Astrocyte (in vitro differentiated cells and primary cell): ENCODE results near the gene KRIT1. TPM values are rescaled to one million over a fixed set of nuclear protein-coding genes. Genes with fewer than 3 reads are reported as not detected.

Experiments
- DNase-seq: peaks from one replicate; pipeline ENCODE4 v3.0.0-alpha.2; 2010; ENCODE audit warnings: low read depth
- FAIRE-seq: peaks from 2 replicates; lab custom pipeline; 2011; peaks lifted over from hg19 to GRCh38; lab: Jason Lieb, UNC
- H2AFZ ChIP-seq: 2 replicates; pipeline ENCODE4 v1.6.0; 2012; ENCODE audit warnings: low read depth, low read length, inconsistent platforms
- H3K27ac ChIP-seq: 2 replicates; pipeline ENCODE4 v1.5.1; 2011; ENCODE audit warnings: low read depth, low read length, inconsistent platforms
- H3K27me3 ChIP-seq: 2 replicates; pipeline ENCODE4 v1.6.0; 2011; ENCODE audit warnings: low read length, inconsistent platforms; ENCODE audit not compliant: insufficient read depth
- H3K36me3 ChIP-seq: 2 replicates; pipeline ENCODE4 v1.5.1; 2011; ENCODE audit warnings: low read length, inconsistent platforms; ENCODE audit not compliant: insufficient read depth
- H3K4me1 ChIP-seq: 2 replicates; pipeline ENCODE4 v1.5.1; 2011; ENCODE audit warnings: low read length, inconsistent platforms; ENCODE audit not compliant: insufficient read depth
- H3K4me2 ChIP-seq: 2 replicates; pipeline ENCODE4 v1.6.0; 2012; ENCODE audit warnings: low read length, inconsistent platforms
- H3K4me3 ChIP-seq: 2 replicates; pipeline ENCODE4 v1.5.1; 2011; ENCODE audit warnings: low read depth, mild to moderate bottlenecking, low read length, inconsistent platforms; ENCODE audit not compliant: insufficient read depth
- H3K79me2 ChIP-seq: 2 replicates; pipeline ENCODE4 v1.6.0; 2012; ENCODE audit warnings: mild to moderate bottlenecking, low read length, inconsistent platforms; ENCODE audit not compliant: insufficient read depth
- H3K9ac ChIP-seq: 2 replicates; pipeline ENCODE4 v1.6.0; 2012; ENCODE audit warnings: mild to moderate bottlenecking, low read length, inconsistent platforms
- H3K9me3 ChIP-seq: 2 replicates; pipeline ENCODE4 v1.5.1; 2012; ENCODE audit warnings: low read depth, mild to moderate bottlenecking, low read length, inconsistent platforms; ENCODE audit not compliant: insufficient read depth
- H4K20me1 ChIP-seq: 2 replicates; pipeline ENCODE4 v1.6.0; 2012; ENCODE audit warnings: low read length, inconsistent platforms; ENCODE audit not compliant: insufficient read depth
- H3K27ac Mint-ChIP-seq: one replicate; pipeline ENCODE4 v1.8.0; 2021; ENCODE audit warnings: mild to moderate bottlenecking, mixed read lengths; ENCODE audit not compliant: unreplicated experiment
- H3K27me3 Mint-ChIP-seq: one replicate; pipeline ENCODE4 v1.8.0; 2021; ENCODE audit warnings: low read depth, mixed read lengths; ENCODE audit not compliant: unreplicated experiment
- H3K36me3 Mint-ChIP-seq: one replicate; pipeline ENCODE4 v1.8.0; 2021; ENCODE audit warnings: low read depth, mixed read lengths; ENCODE audit not compliant: unreplicated experiment
- H3K4me1 Mint-ChIP-seq: one replicate; pipeline ENCODE4 v1.8.0; 2021; ENCODE audit warnings: low read depth, mixed read lengths; ENCODE audit not compliant: unreplicated experiment
- H3K4me3 Mint-ChIP-seq: one replicate; pipeline ENCODE4 v1.8.0; 2021; ENCODE audit warnings: mild to moderate bottlenecking, moderate library complexity, mixed read lengths; ENCODE audit not compliant: unreplicated experiment
- H3K9me3 Mint-ChIP-seq: one replicate; pipeline ENCODE4 v1.8.0; 2021; ENCODE audit warnings: mild to moderate bottlenecking, mixed read lengths; ENCODE audit not compliant: unreplicated experiment
- CTCF ChIP-seq: IDR thresholded peaks from 2 replicates; pipeline ENCODE4 v1.5.1; 2011; ENCODE audit warnings: low read depth, mild to moderate bottlenecking, inconsistent platforms, low read length, moderate library complexity; ENCODE audit not compliant: insufficient read depth
- EZH2 ChIP-seq: IDR thresholded peaks from 2 replicates; pipeline ENCODE4 v1.6.1; 2012; ENCODE audit warnings: mild to moderate bottlenecking, low read length, inconsistent platforms; ENCODE audit not compliant: insufficient read depth
- total RNA-seq: library from RNA; stranded (reverse); gene quantifications from 2 replicates; pipeline ENCODE4 v1.2.1, GENCODE V29; 2021

Gene KRIT1
- total RNA-seq, 1 donor from 2014 or later = 33.9 TPM

GRCh38 chr7:92253251-92253650 is 7.5 kb upstream of the KRIT1 start:
- H2AFZ ChIP-seq = no peak overlapping the region
- peaks cover 7% of the 10 kb centered on the region for H3K4me1 ChIP-seq
- Mint-ChIP-seq H3K9me3 (peaks cover 7% of the 10 kb centered on the region), H3K4me3 (no peak overlapping the region), H3K4me1 (peaks cover 27% of the 10 kb centered on the region), H3K27ac (no peak overlapping the region), H3K27me3 (no peaks in the 10 kb centered on the region), H3K36me3 (peaks cover 8% of the 10 kb centered on the region)
- no peak overlapping the region for H3K9ac ChIP-seq
- no peak overlapping the region for H3K4me2 ChIP-seq
- no peaks in the 10 kb centered on the region for H3K9me3 ChIP-seq
- no peak for FAIRE-seq
- H4K20me1 ChIP-seq = peaks cover 68% of the 10 kb centered on the region
- no peaks in the 10 kb centered on the region for H3K27me3 ChIP-seq
- DNase-seq = no peak
- no peaks in the 10 kb centered on the region for H3K36me3 ChIP-seq
- no peak for TF ChIP-seq CTCF
- TF ChIP-seq EZH2 = no peak
- no peak overlapping the region for H3K4me3 ChIP-seq
- no peak overlapping the region for H3K27ac ChIP-seq
- H3K79me2 ChIP-seq = peaks cover 87% of the 10 kb centered on the region

- no peak overlapping the region for H3K4me2 ChIP-seq
These were observed 5.5 kb upstream of the KRIT1 start for GRCh38 chr7:92251181-92251580.

More at GRCh38 chr7:92251181-92251580, 5.5 kb upstream of the KRIT1 start:
- Histone ChIP-seq H3K9me3 (no peaks in the 10 kb centered on the region), H2AFZ (no peak overlapping the region), H3K9ac (no peak overlapping the region), H3K4me1 (peaks cover 15% of the 10 kb centered on the region), H3K27me3 (no peaks in the 10 kb centered on the region), H3K79me2 (peaks cover 90% of the 10 kb centered on the region), H3K27ac (no peak overlapping the region), H3K4me3 (no peak overlapping the region), H3K36me3 (no peaks in the 10 kb centered on the region), H4K20me1 (peaks cover 66% of the 10 kb centered on the region)
- peaks cover 7% of the 10 kb centered on the region for H3K9me3 Mint-ChIP-seq
- TF ChIP-seq CTCF (no peak), EZH2 (no peak)
- no peak overlapping the region for H3K4me3 Mint-ChIP-seq
- DNase-seq = no peak
- H3K4me1 Mint-ChIP-seq = peaks cover 29% of the 10 kb centered on the region
- no peak for FAIRE-seq
- no peak overlapping the region for H3K27ac Mint-ChIP-seq
- H3K27me3 Mint-ChIP-seq = no peaks in the 10 kb centered on the region
- H3K36me3 Mint-ChIP-seq = peaks cover 8% of the 10 kb centered on the region
